Stomach (tissue), 9 donors: ENCODE results near the gene IRF8. TPM values are rescaled to one million over a fixed set of nuclear protein-coding genes. Genes with fewer than 3 reads are reported as not detected.

Experiments
- DNase-seq, 2 donors: peaks; one replicate each; pipeline versions ENCODE4 v3.0.0 to v3.0.0-alpha.2; 2013 to 2019
- H3K27ac ChIP-seq, 5 donors: fragments of 200-600 bp in 4 of 5; sonication (generic) in 4 of 5; one replicate each; pipeline ENCODE4 v1.5.1; 2013 to 2019; ENCODE audit warnings: mild to moderate bottlenecking in 1 of 5, moderate library complexity in 1 of 5
- H3K27me3 ChIP-seq, 3 donors: fragments of 200-600 bp; sonication (generic); one replicate each; pipeline ENCODE4 v1.5.1; 2017 to 2019; ENCODE audit warnings: mixed run types in 1 of 3
- H3K36me3 ChIP-seq, 4 donors: fragments of 200-600 bp; sonication (generic); 1 replicate in 3 of 4; 2 replicates in 1 of 4; pipeline ENCODE4 v1.5.1; 2016 to 2019
- H3K4me1 ChIP-seq, 4 donors: fragments of 200-600 bp; sonication (generic); one replicate each; pipeline ENCODE4 v1.5.1; 2016 to 2019
- H3K4me3 ChIP-seq, 4 donors: fragments of 200-600 bp; sonication (generic) in 3 of 4; one replicate each; pipeline ENCODE4 v1.5.1; 2016 to 2019; ENCODE audit warnings: mild to moderate bottlenecking in 1 of 4
- H3K9me3 ChIP-seq, 4 donors: fragments of 200-600 bp; sonication (generic); one replicate each; pipeline ENCODE4 v1.5.1; 2016 to 2019
- CTCF ChIP-seq, 7 experiments: fragments of 450-650 bp in 4 of 7; fragments of 200-600 bp in 3 of 7; sonication (generic) in 3 of 7; IDR thresholded peaks; one replicate each; pipeline ENCODE4 v1.5.1; 2016 to 2019; ENCODE audit warnings: antibody characterized with exemption in 7 of 7, control low read depth in 2 of 7, mild to moderate bottlenecking in 1 of 7
- EP300 ChIP-seq: sonication (generic); formaldehyde crosslinking; IDR thresholded peaks from one replicate; pipeline ENCODE4 v1.6.1; 2017; ENCODE audit warnings: antibody characterized with exemption
- POLR2A ChIP-seq, 4 donors: fragments of 450-650 bp; IDR thresholded peaks; one replicate each; pipeline ENCODE4 v1.6.1; 2016; ENCODE audit warnings: antibody characterized with exemption in 4 of 4, control low read depth in 2 of 4, mild to moderate bottlenecking in 1 of 4, moderate library complexity in 1 of 4
- POLR2AphosphoS5 ChIP-seq, 3 donors: sonication (generic); formaldehyde crosslinking; IDR thresholded peaks; one replicate each; pipeline ENCODE4 v1.6.1; 2016; ENCODE audit warnings: antibody characterized with exemption in 3 of 3
- WGBS, 5 donors: extraction: QIAGEN DNeasy Blood & Tissue Kit in 3 of 5; methylation state at CpG; one replicate each; pipeline versions ENCODE4 v1.1.5 to v1.1.7; 2013 to 2018; 5-methylcytosine and 5-hydroxymethylcytosine counted together
- intact Hi-C: fragments of 100-400 bp; cut with DNase I; formaldehyde crosslinking; loops from one replicate; pipeline ENCODE4 v1.15.1; 2023; ENCODE audit warnings: low total_unique reads
- polyA plus RNA-seq, 3 donors: library from polyadenylated mRNA; stranded (reverse); fragments of 200-250 nt; gene quantifications; one replicate each; pipeline ENCODE4 v1.2.3, GENCODE V29; 2013
- total RNA-seq, 5 donors: library from RNA; depleted of rRNA; stranded (reverse); fragments of >200 nt; gene quantifications; one replicate each; pipeline versions ENCODE4 v1.1.0 to v1.2.3, GENCODE V29; 2014 to 2016
- donor health status: healthy with polysubstance abuse.
- donor health status: Bipolar disorder and iron deficiency.
- donor health status: healthy.

IRF8 gene
- total and polyA plus RNA-seq, 8 donors = 5.2 to 49.8 (median 12.1) TPM

- H3K36me3 ChIP-seq = no peaks in the 10 kb centered on the region
- no peak for DNase-seq
- intact Hi-C loops = no loop called here
- H3K27ac ChIP-seq = peak overlapping the region in 3 of 5 donors; percentile 29 to 79 (median 52)
- no peaks in the 10 kb centered on the region for H3K9me3 ChIP-seq
- peaks cover 0 to 29% (median 0%) of the 10 kb centered on the region in 3 donors for H3K27me3 ChIP-seq
- no peak for TF ChIP-seq EP300
- TF ChIP-seq POLR2A (IDR thresholded peaks at IDR 0.05) = no peak
- no peak for TF ChIP-seq POLR2AphosphoS5 (IDR thresholded peaks at IDR 0.05)
- 69 to 82% (median 76%) methylated on average over 10 to 20 of the region's 20 CpGs for WGBS, 5 donors
- peaks cover 0 to 13% (median 7%) of the 10 kb centered on the region in 4 donors for H3K4me1 ChIP-seq
- peak overlapping the region; percentile 23 to 35 (median 30) for H3K4me3 ChIP-seq
Observed at GRCh38 chr16:85948138-85948509, 49.2 kb downstream of the IRF8 start.

- no peak for DNase-seq
- 82 to 90% (median 87%) methylated on average over 14 of the region's 14 CpGs for WGBS, 5 donors
- intact Hi-C loops = no loop called here
- Histone ChIP-seq H3K27me3 (peaks cover 0 to 29% (median 0%) of the 10 kb centered on the region in 3 donors), H3K36me3 (no peaks in the 10 kb centered on the region), H3K4me3 (no peak overlapping the region), H3K27ac (no peak overlapping the region), H3K9me3 (no peaks in the 10 kb centered on the region), H3K4me1 (peaks cover 0 to 13% (median 7%) of the 10 kb centered on the region in 4 donors)
- TF ChIP-seq POLR2A (IDR thresholded peaks at IDR 0.05) (no peak), EP300 (no peak), POLR2AphosphoS5 (IDR thresholded peaks at IDR 0.05) (no peak)
Observed at GRCh38 chr16:85948616-85949265, 49.8 kb downstream of the IRF8 start.

- no peak for TF ChIP-seq CTCF (IDR thresholded peaks at IDR 0.05)
- no peak for TF ChIP-seq POLR2A (IDR thresholded peaks at IDR 0.05)
- TF ChIP-seq POLR2AphosphoS5 (IDR thresholded peaks at IDR 0.05) = no peak
- no peak for TF ChIP-seq EP300
- Histone ChIP-seq H3K4me3 (no peak overlapping the region), H3K36me3 (no peaks in the 10 kb centered on the region), H3K27me3 (peaks cover 0 to 32% (median 0%) of the 10 kb centered on the region in 3 donors), H3K9me3 (no peaks in the 10 kb centered on the region), H3K4me1 (peaks cover 0 to 13% (median 7%) of the 10 kb centered on the region in 4 donors), H3K27ac (no peak overlapping the region)
- 63 to 75% (median 67%) methylated on average over 14 of the region's 14 CpGs for WGBS, 5 donors
- DNase-seq = no peak
- intact Hi-C loops = no loop called here
Observed at GRCh38 chr16:85950136-85950918, 51.4 kb downstream of the IRF8 start.

- no peak overlapping the region for H3K4me3 ChIP-seq
- H3K36me3 ChIP-seq = no peaks in the 10 kb centered on the region
- no peak overlapping the region for H3K27ac ChIP-seq
- 91 to 95% (median 94%) methylated on average over 10 to 12 of the region's 12 CpGs for WGBS, 5 donors
- intact Hi-C loops = no loop called here
- no peak for TF ChIP-seq CTCF (IDR thresholded peaks at IDR 0.05)
- no peak for TF ChIP-seq POLR2A (IDR thresholded peaks at IDR 0.05)
- no peak for TF ChIP-seq POLR2AphosphoS5 (IDR thresholded peaks at IDR 0.05)
- no peak for TF ChIP-seq EP300
- peaks cover 0 to 29% (median 0%) of the 10 kb centered on the region in 3 donors for H3K27me3 ChIP-seq
- H3K9me3 ChIP-seq = no peaks in the 10 kb centered on the region
- no peak for DNase-seq
- peaks cover 0 to 9% (median 6%) of the 10 kb centered on the region in 4 donors for H3K4me1 ChIP-seq
Observed at GRCh38 chr16:85952197-85952596, 53.2 kb downstream of the IRF8 start.

GRCh38 chr16:85952811-85953210, 53.8 kb downstream of the IRF8 start:
- H3K4me1 ChIP-seq = peaks cover 0 to 4% (median 2%) of the 10 kb centered on the region in 4 donors
- 90 to 97% (median 94%) methylated on average over 5 of the region's 5 CpGs for WGBS, 5 donors
- no peaks in the 10 kb centered on the region for H3K36me3 ChIP-seq
- peaks cover 0 to 22% (median 0%) of the 10 kb centered on the region in 3 donors for H3K27me3 ChIP-seq
- no peak for TF ChIP-seq POLR2AphosphoS5 (IDR thresholded peaks at IDR 0.05)
- no peak for TF ChIP-seq CTCF (IDR thresholded peaks at IDR 0.05)
- TF ChIP-seq POLR2A (IDR thresholded peaks at IDR 0.05) = no peak
- TF ChIP-seq EP300 = no peak
- H3K9me3 ChIP-seq = no peaks in the 10 kb centered on the region
- no peak for DNase-seq
- H3K27ac ChIP-seq = no peak overlapping the region
- intact Hi-C loops = no loop called here
- no peak overlapping the region for H3K4me3 ChIP-seq
